ENCODE measurements around the gene AJUBA.

Gene AJUBA

DNA sequence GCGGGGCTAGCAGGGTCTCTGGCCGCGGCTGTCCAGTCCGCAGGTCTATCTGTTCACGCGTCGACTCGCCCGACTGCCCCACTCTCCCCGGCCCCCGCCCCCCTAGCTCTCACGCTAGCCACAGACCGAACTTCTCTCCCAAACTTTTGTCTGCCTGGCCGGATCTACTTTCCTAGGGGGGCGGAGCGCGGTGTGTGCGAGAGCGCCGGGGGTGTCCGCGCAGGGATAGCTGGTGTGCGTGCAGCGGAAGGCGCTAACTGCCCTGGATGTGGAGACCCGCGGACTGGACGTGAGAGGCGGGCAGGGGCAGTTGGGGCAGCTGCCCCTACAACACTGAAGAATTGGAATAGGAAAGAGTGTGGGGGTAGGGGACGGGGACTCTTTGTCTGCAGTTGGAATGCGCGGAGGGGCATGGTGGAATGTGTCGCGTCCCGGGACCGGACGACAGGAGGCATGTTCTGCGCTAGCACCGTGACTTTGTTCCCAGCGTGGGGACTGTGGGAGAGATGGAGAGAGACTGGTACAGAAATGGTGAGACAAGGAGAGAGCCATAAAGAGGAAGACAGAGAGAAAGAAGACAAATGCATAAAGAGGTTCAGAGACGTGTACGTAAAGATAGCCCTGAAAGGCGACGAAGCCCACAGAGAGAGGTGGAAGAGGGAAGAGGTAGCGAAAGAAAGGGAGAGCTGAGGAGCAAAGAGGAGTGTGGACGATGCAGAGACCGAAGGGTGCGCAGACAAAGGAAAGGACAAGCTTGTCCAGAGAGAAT, at the start of gene AJUBA:
TSS of gene AJUBA (minus strand) at position 75 of the 769 bp plus-strand sequence. CDS start 285 bp downstream, outside the sequence.
- peak within 1 kb of the TSS; percentile 72 for H3K9ac ChIP-seq (ENCODE audit: low read depth, low read length)
- no peaks in the 10 kb centered on the region for H3K27me3 ChIP-seq (ENCODE audit: control insufficient read depth, insufficient read depth, low read length)
- peak within 1 kb of the TSS; percentile 80 for H3K4me3 ChIP-seq (ENCODE audit: low read depth, low read length)
- H3K4me1 ChIP-seq (ENCODE audit: control insufficient read depth, insufficient read depth, low read length), result peaks cover 15% of the 10 kb centered on the region
- H3K9me3 ChIP-seq (ENCODE audit: control insufficient read depth, insufficient read depth, low read length), result no peaks in the 10 kb centered on the region
- peaks cover 2% of the 10 kb centered on the region for H3K36me3 ChIP-seq (ENCODE audit: control insufficient read depth, insufficient read depth, low read length)

DNA sequence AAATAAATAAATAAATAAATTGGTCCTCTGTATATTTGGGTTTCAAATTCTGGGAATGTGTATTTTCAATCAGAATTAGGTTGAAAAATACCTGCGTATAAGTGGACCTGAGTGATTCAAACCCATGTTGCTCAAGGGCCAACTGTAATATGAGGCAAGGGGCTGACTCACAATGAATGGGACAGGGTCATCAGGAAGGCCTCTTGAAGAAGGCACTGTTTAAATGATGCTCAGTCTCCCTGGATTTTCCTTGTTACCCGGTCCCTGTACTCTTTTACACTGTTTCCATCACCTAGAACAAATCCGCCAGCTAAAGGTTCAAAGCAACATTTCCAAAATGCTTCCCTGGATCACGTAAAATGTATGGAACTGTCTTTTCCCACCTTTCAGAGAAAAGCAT, 48.6 kb upstream of the AJUBA start:
- H3K4me1 ChIP-seq (ENCODE audit: control insufficient read depth, insufficient read depth, low read length), result peaks cover 10% of the 10 kb centered on the region
- H3K27me3 ChIP-seq (ENCODE audit: control insufficient read depth, insufficient read depth, low read length), result no peaks in the 10 kb centered on the region
- no peak overlapping the region for H3K9ac ChIP-seq (ENCODE audit: low read depth, low read length)
- no peak overlapping the region for H3K4me3 ChIP-seq (ENCODE audit: low read depth, low read length)
- peaks cover 21% of the 10 kb centered on the region for H3K36me3 ChIP-seq (ENCODE audit: control insufficient read depth, insufficient read depth, low read length)
- H3K9me3 ChIP-seq (ENCODE audit: control insufficient read depth, insufficient read depth, low read length), result no peaks in the 10 kb centered on the region

DNA sequence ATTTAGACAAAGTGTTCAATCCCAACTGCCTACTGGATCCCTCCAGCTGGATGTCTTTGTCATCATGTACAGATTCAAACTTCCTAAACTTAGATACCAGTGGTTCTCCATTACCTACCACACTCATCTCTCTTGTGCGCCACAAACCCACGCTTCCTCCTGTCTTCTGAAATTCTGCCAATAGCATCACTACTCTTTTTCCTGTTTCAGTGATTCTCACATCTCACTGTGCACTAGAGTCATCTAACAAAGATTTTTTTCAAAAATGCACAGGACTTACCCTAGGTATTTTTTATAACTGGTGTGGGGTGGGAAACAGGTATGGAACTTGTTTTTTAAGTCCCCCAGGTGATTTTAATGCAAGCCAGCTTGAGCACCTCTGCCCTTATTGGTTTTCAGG, 46.4 kb upstream of the AJUBA start:
- no peak overlapping the region for H3K4me3 ChIP-seq (ENCODE audit: low read depth, low read length)
- H3K9ac ChIP-seq (ENCODE audit: low read depth, low read length), result no peak overlapping the region
- no peaks in the 10 kb centered on the region for H3K9me3 ChIP-seq (ENCODE audit: control insufficient read depth, insufficient read depth, low read length)
- H3K36me3 ChIP-seq (ENCODE audit: control insufficient read depth, insufficient read depth, low read length), result peaks cover 27% of the 10 kb centered on the region
- H3K4me1 ChIP-seq (ENCODE audit: control insufficient read depth, insufficient read depth, low read length), result peaks cover 15% of the 10 kb centered on the region
- no peaks in the 10 kb centered on the region for H3K27me3 ChIP-seq (ENCODE audit: control insufficient read depth, insufficient read depth, low read length)

DNA sequence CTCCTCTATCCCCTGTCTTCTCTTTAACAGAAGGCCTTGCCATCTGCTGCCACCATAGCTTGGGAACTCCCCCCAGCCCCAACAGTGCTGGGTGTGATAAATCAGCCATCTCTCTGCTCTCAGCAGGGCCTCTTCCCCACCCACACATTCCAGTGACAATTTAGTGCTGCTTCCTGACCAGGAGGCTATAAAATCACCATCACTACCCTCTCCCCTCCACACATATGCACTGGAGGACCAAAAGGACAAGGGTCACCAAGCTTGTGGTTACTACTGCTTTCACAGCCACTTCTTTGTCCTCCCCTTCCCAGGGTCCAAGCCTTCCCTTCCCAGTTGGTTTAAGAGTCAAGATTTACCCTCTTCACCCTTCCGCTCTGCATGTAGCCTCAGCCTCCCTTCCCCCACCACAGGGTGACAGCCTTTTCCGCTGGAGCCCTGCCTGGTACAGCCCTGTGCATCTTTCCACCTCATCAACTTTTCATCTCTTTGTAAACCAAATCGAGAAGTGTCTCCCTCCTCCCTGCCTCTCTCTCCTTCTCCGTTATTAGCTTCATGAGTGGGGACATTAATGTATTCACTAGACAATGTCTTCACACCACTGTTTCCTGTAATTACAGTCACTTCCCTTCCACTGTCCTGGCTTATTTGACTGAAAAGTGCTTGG, 42.9 kb upstream of the AJUBA start:
- Histone ChIP-seq H3K4me1 (ENCODE audit: control insufficient read depth, insufficient read depth, low read length) (peaks cover 15% of the 10 kb centered on the region), H3K9me3 (ENCODE audit: control insufficient read depth, insufficient read depth, low read length) (no peaks in the 10 kb centered on the region), H3K4me3 (ENCODE audit: low read depth, low read length) (no peak overlapping the region), H3K27me3 (ENCODE audit: control insufficient read depth, insufficient read depth, low read length) (no peaks in the 10 kb centered on the region), H3K9ac (ENCODE audit: low read depth, low read length) (no peak overlapping the region), H3K36me3 (ENCODE audit: control insufficient read depth, insufficient read depth, low read length) (peaks cover 8% of the 10 kb centered on the region)

DNA sequence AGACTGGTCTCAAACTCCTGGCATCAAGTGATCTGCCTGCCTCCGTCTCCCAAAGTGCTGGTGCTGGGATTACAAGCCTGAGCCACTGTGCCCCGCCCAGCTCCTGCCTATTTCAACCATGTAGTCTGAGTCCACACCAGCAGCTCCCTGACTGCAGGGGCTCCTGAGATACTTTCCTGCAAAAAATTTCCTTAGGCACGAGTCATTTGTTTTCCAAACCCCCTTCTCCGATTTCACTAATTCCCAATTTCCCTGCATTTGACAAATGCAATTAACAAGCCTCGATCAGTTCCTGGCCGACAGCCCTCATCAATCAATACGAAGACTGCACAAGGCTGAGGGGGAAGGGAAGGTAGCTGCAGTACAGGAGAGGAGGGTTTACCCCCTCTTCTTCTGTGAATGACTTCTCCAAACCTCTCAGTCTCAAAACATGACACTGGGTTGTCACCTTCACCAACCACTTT, 42.3 kb upstream of the AJUBA start:
- peaks cover 15% of the 10 kb centered on the region for H3K4me1 ChIP-seq (ENCODE audit: control insufficient read depth, insufficient read depth, low read length)
- H3K36me3 ChIP-seq (ENCODE audit: control insufficient read depth, insufficient read depth, low read length), result peaks cover 7% of the 10 kb centered on the region
- H3K4me3 ChIP-seq (ENCODE audit: low read depth, low read length), result no peak overlapping the region
- no peaks in the 10 kb centered on the region for H3K9me3 ChIP-seq (ENCODE audit: control insufficient read depth, insufficient read depth, low read length)
- no peak overlapping the region for H3K9ac ChIP-seq (ENCODE audit: low read depth, low read length)
- no peaks in the 10 kb centered on the region for H3K27me3 ChIP-seq (ENCODE audit: control insufficient read depth, insufficient read depth, low read length)

DNA sequence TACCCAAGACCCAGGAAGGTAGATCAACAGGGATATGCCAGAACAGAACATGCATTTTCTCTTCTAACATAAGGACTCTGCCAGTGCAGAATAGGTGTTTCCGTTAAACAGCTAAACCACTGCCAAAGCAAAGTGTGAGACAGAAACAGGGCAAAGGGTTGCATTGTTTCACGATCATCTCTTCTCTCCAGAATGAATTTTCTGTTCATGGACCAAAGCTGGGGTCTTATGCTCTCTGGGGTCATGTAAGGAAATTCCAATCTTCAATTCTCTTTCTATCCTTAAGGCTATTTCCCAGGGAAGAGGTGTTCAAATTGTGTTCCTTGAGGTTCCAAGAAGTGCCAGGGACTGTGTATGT, 41.4 kb upstream of the AJUBA start:
- no peak overlapping the region for H3K4me3 ChIP-seq (ENCODE audit: low read depth, low read length)
- H3K4me1 ChIP-seq (ENCODE audit: control insufficient read depth, insufficient read depth, low read length), result peaks cover 15% of the 10 kb centered on the region
- H3K27me3 ChIP-seq (ENCODE audit: control insufficient read depth, insufficient read depth, low read length), result no peaks in the 10 kb centered on the region
- peaks cover 7% of the 10 kb centered on the region for H3K36me3 ChIP-seq (ENCODE audit: control insufficient read depth, insufficient read depth, low read length)
- H3K9me3 ChIP-seq (ENCODE audit: control insufficient read depth, insufficient read depth, low read length), result no peaks in the 10 kb centered on the region
- H3K9ac ChIP-seq (ENCODE audit: low read depth, low read length), result no peak overlapping the region

DNA sequence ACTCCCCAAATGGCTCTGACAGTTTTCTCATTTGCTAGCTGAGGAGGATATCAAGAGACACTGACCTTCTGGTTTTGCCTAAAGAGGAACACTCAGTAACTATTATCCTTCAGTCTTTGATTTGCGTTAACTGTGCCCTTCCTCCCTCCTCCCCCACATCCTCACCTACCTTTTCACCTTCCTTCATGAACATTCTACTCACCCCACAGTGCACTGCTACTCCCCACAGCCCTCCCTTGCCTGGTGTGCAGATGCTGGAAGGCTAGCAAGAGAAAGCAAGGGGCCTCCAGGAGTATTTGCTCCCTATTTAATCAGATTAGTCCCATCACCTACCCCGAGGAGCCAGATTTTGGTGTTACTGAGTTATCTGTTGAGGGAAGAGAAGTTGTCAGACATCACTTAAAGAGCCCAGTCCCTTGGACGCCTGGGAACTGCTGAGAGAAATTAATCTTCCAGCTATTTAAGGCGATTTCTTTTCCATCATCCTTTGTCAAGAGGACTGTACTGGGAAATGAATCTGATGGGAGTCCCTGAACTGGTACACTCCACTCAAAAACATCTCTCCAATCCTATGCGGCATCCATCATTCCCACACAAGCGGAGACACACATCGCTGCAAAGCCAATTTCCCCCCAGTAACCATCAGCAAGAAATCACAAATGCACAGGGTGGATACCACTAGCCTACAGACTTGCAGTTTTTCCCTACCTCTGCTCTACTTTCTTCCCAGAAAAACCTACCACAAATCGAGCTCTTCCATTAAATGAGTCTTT, 40.9 kb upstream of the AJUBA start:
- Histone ChIP-seq H3K4me1 (ENCODE audit: control insufficient read depth, insufficient read depth, low read length) (peaks cover 15% of the 10 kb centered on the region), H3K27me3 (ENCODE audit: control insufficient read depth, insufficient read depth, low read length) (no peaks in the 10 kb centered on the region), H3K36me3 (ENCODE audit: control insufficient read depth, insufficient read depth, low read length) (peaks cover 7% of the 10 kb centered on the region), H3K9ac (ENCODE audit: low read depth, low read length) (no peak overlapping the region), H3K4me3 (ENCODE audit: low read depth, low read length) (no peak overlapping the region), H3K9me3 (ENCODE audit: control insufficient read depth, insufficient read depth, low read length) (no peaks in the 10 kb centered on the region)

DNA sequence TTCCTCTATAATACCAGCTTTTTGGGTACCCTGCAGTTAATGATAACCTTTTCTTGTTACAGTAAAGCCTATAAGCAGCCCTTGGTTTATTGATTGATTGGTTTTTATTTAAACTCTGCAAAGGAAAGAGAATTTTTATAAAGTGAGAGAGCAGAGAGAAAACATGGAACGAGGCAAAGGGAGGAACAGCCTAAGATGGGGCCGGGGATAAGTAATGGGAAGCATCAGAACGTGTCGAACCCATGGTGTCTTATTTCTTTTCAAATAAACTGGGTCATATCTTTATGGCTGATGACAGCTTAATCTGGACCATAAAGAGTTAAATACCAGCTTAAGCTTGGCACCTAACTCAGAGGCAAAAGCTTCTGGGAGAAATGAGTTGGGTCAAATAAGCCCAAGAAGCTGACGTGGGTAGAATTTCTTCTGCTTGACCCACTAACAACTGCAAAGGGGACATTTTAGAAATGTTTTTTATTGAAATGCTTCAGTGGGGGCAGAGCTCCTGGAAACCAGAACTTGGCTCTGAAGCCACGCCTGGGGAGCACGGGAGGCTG, 39.6 kb upstream of the AJUBA start:
- Histone ChIP-seq H3K4me3 (ENCODE audit: low read depth, low read length) (no peak overlapping the region), H3K9me3 (ENCODE audit: control insufficient read depth, insufficient read depth, low read length) (no peaks in the 10 kb centered on the region)

DNA sequence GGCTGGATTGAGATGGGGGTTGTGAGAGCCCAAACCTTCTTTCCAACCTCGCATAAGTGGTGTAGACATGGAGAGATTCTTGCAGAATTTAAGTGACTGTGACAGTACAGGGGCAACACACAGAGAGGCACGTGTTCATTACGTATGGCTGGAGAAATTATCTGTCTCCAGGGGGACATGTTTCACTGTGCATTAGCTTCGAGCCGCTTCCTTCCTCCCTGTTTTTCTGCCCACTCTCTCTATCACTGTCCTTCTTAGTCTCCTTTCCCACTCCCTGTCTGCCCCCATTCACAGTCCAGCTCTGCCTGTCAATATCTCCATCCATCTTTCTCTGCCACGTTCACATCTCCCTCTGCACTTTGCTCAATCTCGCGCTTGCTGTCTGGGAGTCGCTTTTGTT, 39.1 kb upstream of the AJUBA start:
- H3K36me3 ChIP-seq (ENCODE audit: control insufficient read depth, insufficient read depth, low read length), result peaks cover 7% of the 10 kb centered on the region
- peaks cover 15% of the 10 kb centered on the region for H3K4me1 ChIP-seq (ENCODE audit: control insufficient read depth, insufficient read depth, low read length)
- H3K27me3 ChIP-seq (ENCODE audit: control insufficient read depth, insufficient read depth, low read length), result no peaks in the 10 kb centered on the region
- H3K9ac ChIP-seq (ENCODE audit: low read depth, low read length), result no peak overlapping the region
- H3K4me3 ChIP-seq (ENCODE audit: low read depth, low read length), result no peak overlapping the region
- H3K9me3 ChIP-seq (ENCODE audit: control insufficient read depth, insufficient read depth, low read length), result no peaks in the 10 kb centered on the region

More for the DNA sequence above, 39.6 kb upstream of the AJUBA start:
- H3K4me1 ChIP-seq (ENCODE audit: control insufficient read depth, insufficient read depth, low read length), result peaks cover 15% of the 10 kb centered on the region
- no peak overlapping the region for H3K9ac ChIP-seq (ENCODE audit: low read depth, low read length)
- no peaks in the 10 kb centered on the region for H3K27me3 ChIP-seq (ENCODE audit: control insufficient read depth, insufficient read depth, low read length)
- H3K36me3 ChIP-seq (ENCODE audit: control insufficient read depth, insufficient read depth, low read length), result peaks cover 7% of the 10 kb centered on the region

DNA sequence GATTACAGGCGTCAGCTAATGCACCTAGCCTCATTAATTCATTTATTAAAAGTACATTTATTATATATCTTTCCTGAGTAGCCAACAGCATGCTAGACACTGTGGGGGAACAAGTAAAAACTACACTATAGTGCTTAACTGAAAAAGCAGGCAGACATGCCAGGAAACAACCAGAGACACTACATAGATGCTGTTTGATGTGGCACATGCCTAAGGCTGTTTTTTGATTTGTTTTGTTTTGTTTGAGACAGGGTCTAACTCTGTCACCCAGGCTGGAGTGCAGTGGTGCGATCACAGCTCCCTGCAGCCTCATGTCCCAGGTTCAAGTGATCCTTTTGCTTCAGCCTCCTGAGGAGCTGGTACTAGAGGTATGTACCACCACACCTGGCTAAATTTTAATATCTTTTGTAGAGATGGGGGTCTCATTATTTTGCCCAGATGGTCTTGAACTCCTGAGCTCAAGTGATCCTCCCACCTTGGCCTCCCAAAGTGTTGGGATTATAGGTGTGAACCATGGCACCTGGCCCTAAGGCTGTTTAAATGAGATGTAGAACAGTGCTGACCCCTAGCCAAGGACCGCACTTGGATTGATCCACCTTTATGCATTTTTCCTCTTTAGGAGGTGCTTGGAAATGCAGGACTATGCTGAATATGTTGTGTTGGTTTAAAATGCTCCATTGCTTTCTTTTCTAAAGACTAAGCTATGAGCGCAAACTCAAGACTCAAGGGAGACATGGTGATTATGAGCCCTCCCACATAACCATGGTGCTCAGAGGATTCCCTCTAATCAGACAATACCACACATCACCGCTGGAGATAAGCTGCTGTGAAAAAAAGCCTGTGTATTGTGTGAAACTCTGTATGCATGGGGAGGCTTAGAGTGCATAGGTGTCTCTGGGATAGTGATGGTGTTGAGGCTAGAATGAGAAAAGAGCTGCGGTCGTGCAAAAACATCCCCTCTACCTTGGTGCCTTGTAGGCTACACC, 38.1 kb upstream of the AJUBA start:
- H3K36me3 ChIP-seq (ENCODE audit: control insufficient read depth, insufficient read depth, low read length), result peaks cover 1% of the 10 kb centered on the region
- no peaks in the 10 kb centered on the region for H3K9me3 ChIP-seq (ENCODE audit: control insufficient read depth, insufficient read depth, low read length)
- peaks cover 11% of the 10 kb centered on the region for H3K4me1 ChIP-seq (ENCODE audit: control insufficient read depth, insufficient read depth, low read length)
- no peaks in the 10 kb centered on the region for H3K27me3 ChIP-seq (ENCODE audit: control insufficient read depth, insufficient read depth, low read length)
- no peak overlapping the region for H3K9ac ChIP-seq (ENCODE audit: low read depth, low read length)
- no peak overlapping the region for H3K4me3 ChIP-seq (ENCODE audit: low read depth, low read length)

DNA sequence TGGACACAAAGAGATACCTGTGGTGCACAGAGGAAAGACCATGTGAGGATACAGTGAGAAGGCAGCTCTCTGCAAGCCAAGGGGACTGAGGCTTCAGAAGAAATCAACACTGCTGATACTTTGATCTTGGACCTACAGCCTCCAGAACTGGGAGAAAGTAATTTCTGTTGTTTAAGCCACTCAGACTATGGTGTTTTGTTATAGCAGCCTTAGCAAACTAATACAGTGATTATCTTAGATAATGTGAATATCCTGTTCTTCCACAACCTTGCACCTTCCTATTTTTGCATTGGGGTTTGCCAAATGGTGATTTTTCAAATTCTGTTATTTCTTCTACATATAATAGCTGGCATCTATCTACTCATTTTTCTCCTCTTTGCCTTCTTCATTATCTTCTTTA, 35.8 kb upstream of the AJUBA start:
- Histone ChIP-seq H3K9ac (ENCODE audit: low read depth, low read length) (no peak overlapping the region), H3K27me3 (ENCODE audit: control insufficient read depth, insufficient read depth, low read length) (no peaks in the 10 kb centered on the region), H3K9me3 (ENCODE audit: control insufficient read depth, insufficient read depth, low read length) (no peaks in the 10 kb centered on the region), H3K4me3 (ENCODE audit: low read depth, low read length) (no peak overlapping the region), H3K4me1 (ENCODE audit: control insufficient read depth, insufficient read depth, low read length) (peaks cover 4% of the 10 kb centered on the region), H3K36me3 (ENCODE audit: control insufficient read depth, insufficient read depth, low read length) (no peaks in the 10 kb centered on the region)
